H1 (cell line): ENCODE measurements around the gene ENTREP3. TPM values are rescaled to one million over a fixed set of nuclear protein-coding genes. Genes with fewer than 3 reads are reported as not detected.
"Not testable (repeated sequence)": the region's sequence is repeated elsewhere in the genome, so short reads cannot be mapped to it uniquely, and the experiment has no call there.

Source experiments
- CTCF ChIA-PET: fragments of 300-600 bp; sonication (Branson Sonifier 250); formaldehyde crosslinking; loops from one replicate; lab custom pipeline; 2021; ENCODE audit not compliant: partially characterized antibody; lab: Charles Lee
- POLR2A ChIA-PET: fragments of 300-600 bp; sonication (Branson Sonifier 250); formaldehyde crosslinking; loops from one replicate; lab custom pipeline; 2021; ENCODE audit warnings: inconsistent platforms; ENCODE audit not compliant: partially characterized antibody; lab: Charles Lee
- DNase-seq, 2 experiments: peaks; one replicate each; pipeline versions ENCODE4 v3.0.0 to v3.0.0-alpha.2; 2010 to 2022; ENCODE audit warnings: low spot score in 2 of 2, low read depth in 1 of 2, mixed read lengths in 1 of 2
- FAIRE-seq: peaks from 2 replicates; lab custom pipeline; 2011; peaks lifted over from hg19 to GRCh38; lab: Jason Lieb, UNC
- H2AFZ ChIP-seq: 2 replicates; pipeline ENCODE4 v1.8.1; 2012; ENCODE audit warnings: low read length, inconsistent platforms
- H2AK5ac ChIP-seq: 2 replicates; pipeline ENCODE4 v1.6.1; 2013; ENCODE audit warnings: low read depth, low read length
- H2BK120ac ChIP-seq: replicated peaks from 2 replicates; pipeline ENCODE3; 2013; ENCODE audit warnings: low read depth, low read length, inconsistent platforms
- H2BK12ac ChIP-seq: 2 replicates; pipeline ENCODE4 v1.6.1; 2013; ENCODE audit warnings: low read depth, low read length
- H2BK15ac ChIP-seq: 2 replicates; pipeline ENCODE4 v1.6.1; 2013; ENCODE audit warnings: low read length
- H2BK20ac ChIP-seq: 2 replicates; pipeline ENCODE4 v1.6.1; 2013; ENCODE audit warnings: low read length
- H2BK5ac ChIP-seq: 2 replicates; pipeline ENCODE4 v1.6.1; 2013; ENCODE audit warnings: low read depth, low read length
- H3K14ac ChIP-seq: 2 replicates; pipeline ENCODE4 v1.6.1; 2013; ENCODE audit warnings: inconsistent platforms; ENCODE audit not compliant: insufficient read length
- H3K18ac ChIP-seq: 2 replicates; pipeline ENCODE4 v1.6.1; 2013; ENCODE audit warnings: low read length; ENCODE audit errors: extremely low read depth
- H3K23ac ChIP-seq: 2 replicates; pipeline ENCODE4 v1.6.1; 2013; ENCODE audit warnings: inconsistent platforms; ENCODE audit not compliant: insufficient read length
- H3K23me2 ChIP-seq: 2 replicates; pipeline ENCODE4 v1.6.1; 2013; ENCODE audit warnings: low read depth, low read length
- H3K27ac ChIP-seq: 2 replicates; pipeline ENCODE4 v1.6.1; 2011; ENCODE audit warnings: low read depth, low read length, inconsistent platforms
- H3K27me3 ChIP-seq, 4 experiments: replicated peaks in 1 of 4; 1 replicate in 1 of 4; 2 replicates in 3 of 4; pipeline versions ENCODE4 v1.6.1 to v1.8.1; 2011 to 2013; ENCODE audit warnings: low read length in 3 of 4, mild to moderate bottlenecking in 3 of 4, inconsistent platforms in 2 of 4, mixed read lengths in 2 of 4, moderate library complexity in 1 of 4; ENCODE audit not compliant: control insufficient read depth in 3 of 4, insufficient read depth in 3 of 4; ENCODE audit errors: extremely low read depth in 1 of 4
- H3K36me3 ChIP-seq, 4 experiments: 2 replicates each; pipeline versions ENCODE4 v1.6.1 to v1.8.1; 2011 to 2013; ENCODE audit warnings: mild to moderate bottlenecking in 4 of 4, low read length in 3 of 4, moderate library complexity in 2 of 4, control low read depth in 1 of 4, inconsistent platforms in 1 of 4; ENCODE audit not compliant: insufficient read depth in 4 of 4, control insufficient read depth in 2 of 4
- H3K4ac ChIP-seq: replicated peaks from 2 replicates; pipeline ENCODE3; 2013; ENCODE audit warnings: low read length, low read depth, mixed read lengths, inconsistent platforms; ENCODE audit not compliant: insufficient read length
- H3K4me1 ChIP-seq, 4 experiments: replicated peaks in 1 of 4; 1 replicate in 1 of 4; 2 replicates in 3 of 4; pipeline versions ENCODE4 v1.6.1 to v1.8.1; 2011 to 2013; ENCODE audit warnings: low read length in 3 of 4, inconsistent platforms in 2 of 4, mixed read lengths in 1 of 4; ENCODE audit not compliant: insufficient read depth in 4 of 4, control insufficient read depth in 3 of 4
- H3K4me2 ChIP-seq, 2 experiments: 2 replicates each; pipeline versions ENCODE4 v1.6.1 to v1.8.1; 2011 to 2013; ENCODE audit warnings: low read depth in 2 of 2, low read length in 2 of 2, control low read depth in 1 of 2, inconsistent platforms in 1 of 2, mild to moderate bottlenecking in 1 of 2; ENCODE audit not compliant: insufficient read depth in 1 of 2
- H3K4me3 ChIP-seq, 4 experiments: fragments of 200-600, 300-600 bp in 1 of 4; sonication (generic), shearing (Covaris generic), sonication (Bioruptor Twin) in 1 of 4; 2 replicates each; pipeline versions ENCODE4 v1.5.1 to v1.8.1; 2011 to 2016; ENCODE audit warnings: low read length in 4 of 4, low read depth in 3 of 4, control low read depth in 2 of 4, inconsistent platforms in 2 of 4, mild to moderate bottlenecking in 2 of 4, mixed read lengths in 1 of 4, moderate library complexity in 1 of 4; ENCODE audit not compliant: insufficient read depth in 2 of 4; ENCODE audit errors: extremely low read depth in 1 of 4
- H3K56ac ChIP-seq: replicated peaks from 2 replicates; pipeline ENCODE3; 2013; ENCODE audit warnings: low read depth, mild to moderate bottlenecking, mixed read lengths, low read length, inconsistent platforms; ENCODE audit not compliant: insufficient read length
- H3K79me1 ChIP-seq: 2 replicates; pipeline ENCODE4 v1.6.1; 2013; ENCODE audit warnings: low read depth, low read length, control low read depth
- H3K79me2 ChIP-seq, 2 experiments: 2 replicates each; pipeline versions ENCODE4 v1.6.1 to v1.8.1; 2012 to 2013; ENCODE audit warnings: low read length in 2 of 2, mild to moderate bottlenecking in 2 of 2, inconsistent platforms in 1 of 2; ENCODE audit not compliant: insufficient read depth in 2 of 2, control insufficient read depth in 1 of 2
- H3K9ac ChIP-seq, 4 experiments: replicated peaks in 1 of 4; 1 replicate in 1 of 4; 2 replicates in 3 of 4; pipeline versions ENCODE4 v1.6.1 to v1.8.1; 2011 to 2013; ENCODE audit warnings: low read depth in 3 of 4, low read length in 3 of 4, control low read depth in 2 of 4, mild to moderate bottlenecking in 2 of 4, moderate library complexity in 2 of 4, inconsistent platforms in 1 of 4; ENCODE audit errors: extremely low read depth in 1 of 4
- H3K9me3 ChIP-seq, 2 experiments: 2 replicates each; pipeline versions ENCODE4 v1.6.1 to v1.8.1; 2012 to 2013; ENCODE audit warnings: mild to moderate bottlenecking in 2 of 2, moderate library complexity in 2 of 2, control low read depth in 1 of 2, inconsistent platforms in 1 of 2, low read depth in 1 of 2, low read length in 1 of 2, mixed read lengths in 1 of 2; ENCODE audit not compliant: insufficient read depth in 2 of 2
- H4K20me1 ChIP-seq, 2 experiments: replicated peaks in 1 of 2; 2 replicates each; pipeline versions ENCODE3 to v1.8.1; 2011 to 2013; ENCODE audit warnings: inconsistent platforms in 2 of 2, low read length in 2 of 2, mild to moderate bottlenecking in 1 of 2; ENCODE audit not compliant: insufficient read depth in 2 of 2, control insufficient read depth in 1 of 2
- H4K5ac ChIP-seq: 2 replicates; pipeline ENCODE4 v1.6.1; 2013; ENCODE audit warnings: low read length, low read depth, mixed read lengths, inconsistent platforms; ENCODE audit not compliant: insufficient read length
- H4K8ac ChIP-seq: 2 replicates; pipeline ENCODE4 v1.8.0; 2013; ENCODE audit warnings: mild to moderate bottlenecking, moderate library complexity, low read length, inconsistent platforms; ENCODE audit not compliant: insufficient read depth; ENCODE audit errors: extremely low read depth
- H4K91ac ChIP-seq: replicated peaks from 2 replicates; pipeline ENCODE3; 2013; ENCODE audit warnings: low read length, mixed read lengths, inconsistent platforms; ENCODE audit not compliant: insufficient read length
- SAP30 ChIP-seq: fragments of 300-600 bp; sonication (generic); IDR thresholded peaks from 2 replicates; pipeline ENCODE4 v1.7.1; 2012; ENCODE audit warnings: low read length, moderate library complexity, mild to moderate bottlenecking, inconsistent platforms; ENCODE audit not compliant: insufficient read depth, insufficient replicate concordance
- WGBS, 2 experiments: shearing (Covaris generic) in 1 of 2; methylation state at CpG; one replicate each; pipeline versions ENCODE4 v1.1.6 to v1.1.7; 2013 to 2015; ENCODE audit warnings: low lambda C conversion rate in 2 of 2, mixed read lengths in 2 of 2, inconsistent platforms in 1 of 2, low coverage in 1 of 2, missing lambda C conversion rate in 1 of 2; ENCODE audit not compliant: insufficient replicate concordance in 2 of 2, insufficient coverage in 1 of 2, insufficient read length in 1 of 2; ENCODE audit errors: extremely low coverage in 1 of 2, missing lambda C conversion rate in 1 of 2; 5-methylcytosine and 5-hydroxymethylcytosine counted together
- polyA plus RNA-seq, 7 experiments: library from polyadenylated mRNA; depleted of rRNA in 3 of 7; stranded (reverse) in 5 of 7; unstranded in 2 of 7; fragments of >200 nt in 5 of 7; fragments of 200-250 nt in 2 of 7; gene quantifications; 1 replicate in 5 of 7; 2 replicates in 1 of 7; 4 replicates in 1 of 7; pipeline versions ENCODE4 v1.2.1 to v1.2.3, GENCODE V29; 2011 to 2013; ENCODE audit warnings: missing spikeins in 2 of 7, mixed read lengths in 2 of 7
- total RNA-seq: library from RNA; stranded (reverse); fragmentation: NEBNext Ultra II Directional; extraction: Animal tissue kit (Norgen Biotek cat#: 25700); gene quantifications from 2 replicates; pipeline ENCODE4 v1.2.1, GENCODE V29; 2021

ENTREP3 gene
- total and polyA plus RNA-seq, 2 of the 8 experiments (the other 6 are each of a cell fraction or from before 2014, with no cell fraction given): 22.8 to 52.2 TPM

- Histone ChIP-seq H3K23ac (no peak overlapping the region), H3K9ac (no peak overlapping the region), H3K36me3 (no peaks in the 10 kb centered on the region; a peak in 1 of 8 replicates), H3K4me1 (no peaks in the 10 kb centered on the region), H2AFZ (no peak overlapping the region), H3K23me2 (no peaks in the 10 kb centered on the region), H4K5ac (no peak overlapping the region), H2BK12ac (no peak overlapping the region), H2BK120ac (no peak overlapping the region), H3K18ac (no peak overlapping the region), H3K4me3 (no peak overlapping the region), H2BK20ac (no peak overlapping the region), H4K20me1 (no peaks in the 10 kb centered on the region), H2BK15ac (no peak overlapping the region), H3K56ac (no peak overlapping the region), H4K91ac (no peak overlapping the region), H3K9me3 (no peaks in the 10 kb centered on the region), H3K27me3 (no peaks in the 10 kb centered on the region), H4K8ac (no peak overlapping the region), H3K14ac (no peak overlapping the region), H3K79me2 (no peaks in the 10 kb centered on the region), H2BK5ac (no peak overlapping the region), H3K27ac (no peak overlapping the region), H2AK5ac (no peak overlapping the region), H3K4ac (no peak overlapping the region), H3K4me2 (no peak overlapping the region), H3K79me1 (no peaks in the 10 kb centered on the region)
- FAIRE-seq: no peak
- DNase-seq: no peak
- 93% methylated on average over 5 of the region's 5 CpGs; no CpG with 5 or more reads in 1 of the 2 experiments for WGBS, 2 experiments
- TF ChIP-seq SAP30: no peak
- CTCF ChIA-PET: interaction anchor here (0.6 to 1.0 kb wide), 2 partner anchors 14 to 89 kb away, joined by 3 to 6 read pairs; no protein-coding TSS in a partner anchor
- POLR2A ChIA-PET: interaction anchor here (1.0 kb wide), 1 partner anchor 8 kb away, joined by 3 read pairs; no protein-coding TSS in a partner anchor
Measured at GRCh38 chr1:155236451-155236850, 18.8 kb downstream of the ENTREP3 start.

DNA sequence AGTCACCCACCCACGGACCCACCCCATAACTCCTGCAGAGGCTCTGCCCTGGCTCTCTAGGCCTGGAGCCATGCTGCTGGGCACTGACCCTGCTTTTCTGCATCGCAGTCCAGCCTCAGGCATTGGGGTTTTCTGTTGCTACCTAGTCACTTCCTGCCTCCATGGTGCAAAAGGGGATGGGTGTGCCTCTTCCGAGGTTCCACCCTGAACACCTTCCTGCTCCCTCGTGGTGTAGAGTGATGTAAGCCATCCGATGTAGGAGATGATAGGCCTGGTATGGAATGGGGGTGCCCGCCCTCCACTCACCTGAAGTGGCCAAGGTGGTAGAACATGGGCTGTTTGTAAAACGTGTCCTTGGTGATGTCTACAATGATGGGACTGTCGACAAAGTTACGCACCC is 19.9 kb downstream of the ENTREP3 start:
- H4K91ac ChIP-seq, H3K36me3 ChIP-seq, POLR2A ChIA-PET, FAIRE-seq, H4K20me1 ChIP-seq, H2AFZ ChIP-seq, H3K4me1 ChIP-seq, H4K5ac ChIP-seq, H2BK15ac ChIP-seq, H3K9me3 ChIP-seq, H4K8ac ChIP-seq, H3K23me2 ChIP-seq, H3K4me3 ChIP-seq, H3K56ac ChIP-seq, H3K4ac ChIP-seq, H3K27me3 ChIP-seq, H2BK20ac ChIP-seq, CTCF ChIA-PET, H3K9ac ChIP-seq, H3K18ac ChIP-seq, H3K23ac ChIP-seq, H2AK5ac ChIP-seq, H2BK120ac ChIP-seq, H3K27ac ChIP-seq, H2BK12ac ChIP-seq, H3K4me2 ChIP-seq, H3K14ac ChIP-seq, H2BK5ac ChIP-seq, DNase-seq, H3K79me2 ChIP-seq, H3K79me1 ChIP-seq: not testable (repeated sequence)
- WGBS, 2 experiments: 86% methylated on average over 5 of the region's 9 CpGs; no CpG with 5 or more reads in 1 of the 2 experiments
